HUDEP-2 (cell line): ENCODE results near the gene RPL28.

Experiments used
- DNase-seq, 76 experiments: peaks; one replicate each; lab custom pipeline; 2025; ENCODE audit not compliant: unreplicated experiment in 76 of 76; lab: John Stamatoyannopoulos, UW

The RPL28 gene

DNA sequence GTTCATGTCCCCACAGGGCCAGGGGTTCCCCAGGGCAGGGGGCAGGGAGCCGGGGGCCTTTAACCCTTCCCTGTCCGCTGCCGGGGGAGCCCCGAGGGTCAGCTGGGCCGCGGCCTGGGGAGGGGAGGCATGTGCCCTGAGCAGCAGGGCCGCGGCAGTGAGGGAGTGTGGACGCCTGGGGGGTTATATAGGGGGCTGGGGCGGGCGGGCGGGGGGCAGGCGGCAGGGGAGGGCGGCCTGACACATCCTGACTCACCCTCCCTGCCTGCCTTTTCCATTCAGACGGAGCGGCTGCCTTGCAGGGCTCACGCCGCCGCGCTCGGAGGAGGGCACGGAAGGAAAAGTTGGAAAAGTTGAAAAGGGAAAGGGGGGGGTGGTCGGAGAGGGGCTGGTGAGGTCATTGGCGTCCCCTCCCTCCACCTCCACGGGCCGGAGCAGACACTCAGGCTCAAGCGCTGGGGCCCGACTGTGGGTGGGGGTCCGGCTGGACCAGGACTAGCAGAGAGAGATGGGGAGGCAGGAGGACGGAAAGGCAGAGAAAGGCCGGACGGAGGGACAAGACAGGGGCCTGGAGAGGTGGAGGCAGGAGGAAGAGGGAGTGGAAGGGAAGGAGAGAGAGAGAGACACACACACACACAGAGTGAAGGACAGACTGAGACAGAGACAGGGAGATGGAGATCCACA lies 15.3 kb upstream of the RPL28 start, which contains the start of gene IL11:
Gene IL11 (minus strand): TSS at position 159 of the 684 bp plus-strand sequence. CDS start 153 bp downstream, at position 6.
- DNase-seq = no peak

GRCh38 chr19:55372316-55373081 lies 13.2 kb upstream of the RPL28 start:
- no peak for DNase-seq

- no peak for DNase-seq
These were observed 12.3 kb upstream of the RPL28 start for GRCh38 chr19:55373306-55373992.

DNA sequence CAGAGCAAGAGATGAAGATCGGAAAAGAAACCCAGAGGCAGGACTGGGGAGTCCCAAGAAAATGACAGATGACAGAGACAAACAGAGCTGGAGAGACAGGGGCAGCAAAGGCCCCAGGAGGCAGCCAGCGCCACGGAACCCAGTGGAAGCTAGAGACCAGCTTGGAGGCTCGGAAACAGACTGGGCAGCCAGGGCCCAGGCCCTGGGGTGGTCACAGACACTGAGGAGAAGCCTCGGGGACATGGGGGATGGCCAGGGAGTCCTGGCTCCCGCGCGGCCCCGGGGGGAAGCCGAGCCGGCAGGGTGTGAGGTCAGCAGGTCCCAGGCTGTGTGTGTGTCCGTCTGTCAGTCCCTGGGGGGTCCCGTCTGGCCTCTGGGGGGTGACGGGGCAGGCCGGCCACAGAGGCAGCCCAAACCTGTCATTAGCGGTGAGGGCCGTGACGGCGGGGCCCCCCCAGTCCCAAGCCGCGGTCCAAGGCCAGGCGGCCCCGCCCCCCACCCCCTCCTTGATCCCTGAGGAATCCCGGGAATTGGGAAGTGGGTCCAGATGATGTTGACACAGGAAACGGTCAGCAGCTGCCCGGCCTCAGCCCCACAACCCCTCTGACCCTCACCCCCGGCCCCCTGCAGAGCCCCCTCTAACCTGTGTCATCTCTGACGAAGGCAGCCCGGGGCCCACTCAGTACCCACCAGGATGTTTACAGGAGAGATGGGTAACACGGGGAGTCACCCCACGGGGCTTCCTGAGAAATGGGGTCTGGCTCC lies 11.6 kb upstream of the RPL28 start:
- no peak for DNase-seq

DNA sequence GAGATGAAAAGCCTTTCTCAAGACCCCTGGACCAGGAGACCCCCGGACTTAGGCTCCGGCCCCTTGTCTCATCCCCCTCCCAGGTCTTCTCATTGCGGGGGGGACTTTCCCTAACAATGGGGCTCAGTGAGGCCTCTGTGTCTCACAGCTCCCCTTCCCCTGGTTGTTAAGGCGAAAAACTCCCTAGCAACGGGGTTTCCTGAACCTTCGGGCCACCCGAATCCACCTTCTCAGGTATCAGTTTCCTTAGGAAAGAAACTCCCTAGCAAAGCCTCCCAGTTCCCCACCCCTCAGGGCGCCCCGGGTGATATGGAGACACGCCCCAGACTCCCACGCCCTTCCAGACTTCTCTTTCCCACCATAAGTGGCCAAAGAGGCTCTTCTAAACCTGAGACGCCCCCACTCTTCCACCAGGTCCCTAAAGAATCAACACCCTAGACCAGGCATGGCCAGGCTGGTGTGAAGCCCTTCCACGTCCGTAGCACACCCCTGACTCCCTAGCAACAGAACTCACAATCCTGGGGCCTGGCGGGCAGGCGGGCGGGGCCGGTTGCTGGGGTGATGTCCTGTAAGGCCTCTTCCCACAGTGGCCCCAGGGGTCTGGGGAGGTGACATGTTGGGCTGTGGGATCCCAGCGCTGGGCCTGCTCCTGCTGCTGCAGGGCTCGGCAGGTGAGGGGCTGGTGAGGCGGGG lies 9.3 kb upstream of the RPL28 start, which contains the start of gene TMEM190:
Gene TMEM190 (plus strand): TSS at position 586 of the 693 bp plus-strand sequence. CDS start 28 bp downstream, at position 614.
- peak in 7 of 76 experiments; percentile 19 to 29 (median 25) for DNase-seq

DNA sequence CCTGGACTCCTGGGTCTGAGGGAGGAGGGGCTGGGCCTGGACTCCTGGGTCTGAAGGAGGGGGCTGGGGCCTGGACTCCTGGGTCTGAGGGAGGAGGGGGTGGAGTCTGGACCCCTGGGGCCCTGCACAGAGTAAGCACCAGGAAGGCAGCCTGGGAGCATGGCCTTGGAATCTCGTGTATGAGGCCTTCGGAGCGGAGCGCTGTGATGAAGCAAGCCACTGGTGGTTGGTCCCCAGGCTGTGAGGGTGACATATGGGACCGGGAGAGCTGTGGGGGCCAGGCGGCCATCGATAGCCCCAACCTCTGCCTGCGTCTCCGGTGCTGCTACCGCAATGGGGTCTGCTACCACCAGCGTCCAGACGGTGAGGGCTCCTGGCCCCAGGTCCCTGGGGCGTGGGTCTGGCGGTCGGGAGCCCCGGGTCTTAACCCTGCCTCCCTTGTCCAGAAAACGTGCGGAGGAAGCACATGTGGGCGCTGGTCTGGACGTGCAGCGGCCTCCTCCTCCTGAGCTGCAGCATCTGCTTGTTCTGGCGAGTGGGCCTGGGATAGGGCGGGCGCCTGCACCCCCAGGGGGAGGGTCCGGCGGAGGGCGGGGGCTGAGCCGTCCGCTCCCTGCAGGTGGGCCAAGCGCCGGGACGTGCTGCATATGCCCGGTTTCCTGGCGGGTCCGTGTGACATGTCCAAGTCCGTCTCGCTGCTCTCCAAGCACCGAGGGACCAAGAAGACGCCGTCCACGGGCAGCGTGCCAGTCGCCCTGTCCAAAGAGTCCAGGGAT lies 8.2 kb upstream of the RPL28 start:
- DNase-seq = no peak

GRCh38 chr19:55379174-55379573 lies 6.6 kb upstream of the RPL28 start:
- no peak for DNase-seq

DNA sequence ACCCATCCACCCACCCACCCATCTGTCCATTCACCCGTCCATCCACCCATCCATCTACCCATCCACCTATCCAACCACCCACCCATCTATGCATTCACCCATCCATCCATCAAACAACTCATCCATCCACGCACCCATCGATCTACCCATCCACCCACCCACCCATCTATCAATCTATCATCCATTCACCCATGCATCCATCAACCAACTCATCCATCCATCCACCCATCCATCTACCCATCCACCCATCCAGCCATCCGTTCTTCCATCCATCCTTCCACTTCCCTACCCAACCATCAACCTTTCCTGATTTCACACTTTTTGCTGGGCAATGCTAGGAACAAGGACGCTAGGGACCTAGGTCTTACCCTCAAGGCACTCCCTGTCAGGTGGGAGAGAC lies 3.7 kb upstream of the RPL28 start:
- no peak for DNase-seq

GRCh38 chr19:55382522-55383054 lies 3.1 kb upstream of the RPL28 start:
- DNase-seq = no peak

DNA sequence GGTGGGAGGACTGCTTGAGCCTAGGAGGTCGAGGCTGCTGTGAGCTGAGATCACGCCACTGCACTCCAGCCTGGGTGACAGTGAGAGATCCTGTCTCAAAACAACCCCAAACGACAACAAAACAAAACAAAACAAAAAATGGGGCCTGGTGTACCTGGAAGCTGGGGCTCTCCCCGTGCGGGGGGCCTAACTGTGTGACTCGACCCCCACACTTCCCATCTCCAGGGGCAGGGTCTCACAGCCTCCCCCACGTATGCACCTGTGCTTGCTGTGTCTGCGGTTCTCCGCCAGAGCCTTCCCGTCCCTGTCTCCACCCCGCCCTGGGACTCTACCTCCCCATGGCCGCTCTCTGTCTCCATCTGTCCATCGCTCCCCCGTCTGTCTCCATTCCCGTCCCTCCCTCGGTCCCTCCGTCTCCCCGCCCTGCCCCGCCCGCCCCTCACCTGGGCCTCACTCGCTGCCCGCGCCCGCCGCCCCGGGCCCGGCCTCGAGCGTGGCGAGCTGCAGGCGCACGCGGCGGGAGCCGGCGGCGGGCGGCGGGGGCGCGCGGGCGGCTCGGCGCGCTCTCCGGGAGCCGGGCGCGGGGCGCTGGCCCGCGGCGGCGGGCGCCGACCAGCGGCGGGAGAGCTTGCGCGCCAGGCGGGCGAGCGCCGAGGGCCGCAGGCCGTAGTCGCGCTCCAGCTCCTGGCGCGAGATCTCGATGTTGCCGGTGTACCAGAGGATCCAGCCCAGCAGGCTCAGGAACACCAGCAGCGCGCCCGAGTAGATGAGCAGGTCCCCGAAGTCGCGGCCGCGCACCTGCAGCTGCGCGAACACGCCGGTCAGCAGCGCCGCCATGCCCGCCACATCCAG lies 2.2 kb upstream of the RPL28 start:
- DNase-seq = peak in 45 of 76 experiments; percentile 12 to 72 (median 49)

GRCh38 chr19:55384131-55384919 lies 1.4 kb upstream of the RPL28 start, which contains the start of gene TMEM238:
Gene TMEM238 (minus strand): TSS chr19:55384292. CDS start chr19:55384259, 33 bp downstream.
- peak in 59 of 76 experiments; percentile 26 to 88 (median 56) for DNase-seq

- DNase-seq = peak in 74 of 76 experiments; percentile 66 to 100 (median 96)
These were observed 610 bp upstream of the RPL28 start for GRCh38 chr19:55384920-55385723.

DNA sequence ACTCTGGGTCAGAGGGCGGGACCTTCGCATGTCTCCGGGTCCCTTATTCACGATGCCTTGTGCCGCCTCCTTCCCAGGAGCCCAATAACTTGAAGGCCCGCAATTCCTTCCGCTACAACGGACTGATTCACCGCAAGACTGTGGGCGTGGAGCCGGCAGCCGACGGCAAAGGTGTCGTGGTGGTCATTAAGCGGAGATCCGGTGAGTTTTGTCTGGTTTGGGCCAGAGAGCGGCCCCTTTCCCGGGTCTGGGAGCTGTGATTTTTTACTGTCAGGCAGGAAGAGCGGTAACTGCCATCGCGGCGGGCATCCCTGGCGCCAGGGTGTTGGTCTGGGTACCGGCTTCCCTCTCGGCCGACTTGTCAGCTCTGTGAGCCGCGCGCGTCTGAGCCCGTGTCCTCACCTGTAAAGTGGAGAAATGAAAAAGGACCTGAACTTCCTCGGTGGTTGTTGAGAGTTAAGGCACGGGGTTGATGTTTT lies 800 bp downstream of the RPL28 start:
- no peak for DNase-seq

- DNase-seq = no peak
These were observed 2.2 kb downstream of the RPL28 start for GRCh38 chr19:55387736-55388497.
